22Rv1 (cell line): Measurements from ENCODE around the gene KIAA1671.

Experiments used
- H3K27ac ChIP-seq: fragments of 450-650 bp; 2 replicates; pipeline ENCODE4 v1.5.1; 2017
- CTCF ChIP-seq: fragments of 450-650 bp; IDR thresholded peaks from 2 replicates; pipeline ENCODE4 v1.5.1; 2017; ENCODE audit warnings: mild to moderate bottlenecking
- ZFX ChIP-seq: fragments of 450-650 bp; IDR thresholded peaks from 2 replicates; pipeline ENCODE4 v1.6.1; 2017; ENCODE audit warnings: antibody characterized with exemption, borderline replicate concordance

KIAA1671 gene

GRCh38 chr22:25032066-25032465 lies 79.5 kb downstream of the KIAA1671 start:
- no peak for TF ChIP-seq CTCF
- no peak for TF ChIP-seq ZFX

GRCh38 chr22:25035715-25036114 lies 83.2 kb downstream of the KIAA1671 start:
- TF ChIP-seq ZFX = no peak
- TF ChIP-seq CTCF = no peak
- no peak overlapping the region for H3K27ac ChIP-seq

More at GRCh38 chr22:25032066-25032465, 79.5 kb downstream of the KIAA1671 start:
- H3K27ac ChIP-seq = no peak overlapping the region

GRCh38 chr22:25038239-25038638 lies 85.7 kb downstream of the KIAA1671 start:
- TF ChIP-seq ZFX = no peak
- TF ChIP-seq CTCF = no peak
- H3K27ac ChIP-seq = no peak overlapping the region

- TF ChIP-seq CTCF (no peak), ZFX (no peak)
- no peak overlapping the region for H3K27ac ChIP-seq
Measured at GRCh38 chr22:25038771-25039170, 86.3 kb downstream of the KIAA1671 start.

- TF ChIP-seq ZFX = no peak
- H3K27ac ChIP-seq = no peak overlapping the region
Measured at GRCh38 chr22:25039255-25039654, 86.7 kb downstream of the KIAA1671 start.

- TF ChIP-seq CTCF (no peak), ZFX (no peak)
- no peak overlapping the region for H3K27ac ChIP-seq
Measured at GRCh38 chr22:25039754-25040153, 87.2 kb downstream of the KIAA1671 start.

GRCh38 chr22:25045159-25045558 lies 92.6 kb downstream of the KIAA1671 start:
- no peak for TF ChIP-seq ZFX
- no peak for TF ChIP-seq CTCF
- H3K27ac ChIP-seq = no peak overlapping the region

GRCh38 chr22:25048071-25048470 lies 95.6 kb downstream of the KIAA1671 start:
- no peak for TF ChIP-seq CTCF
- TF ChIP-seq ZFX = no peak

More at GRCh38 chr22:25048071-25048470, 95.6 kb downstream of the KIAA1671 start:
- H3K27ac ChIP-seq = no peak overlapping the region
